ENCODE measurements around the gene NOP56.

Gene NOP56, protein sequence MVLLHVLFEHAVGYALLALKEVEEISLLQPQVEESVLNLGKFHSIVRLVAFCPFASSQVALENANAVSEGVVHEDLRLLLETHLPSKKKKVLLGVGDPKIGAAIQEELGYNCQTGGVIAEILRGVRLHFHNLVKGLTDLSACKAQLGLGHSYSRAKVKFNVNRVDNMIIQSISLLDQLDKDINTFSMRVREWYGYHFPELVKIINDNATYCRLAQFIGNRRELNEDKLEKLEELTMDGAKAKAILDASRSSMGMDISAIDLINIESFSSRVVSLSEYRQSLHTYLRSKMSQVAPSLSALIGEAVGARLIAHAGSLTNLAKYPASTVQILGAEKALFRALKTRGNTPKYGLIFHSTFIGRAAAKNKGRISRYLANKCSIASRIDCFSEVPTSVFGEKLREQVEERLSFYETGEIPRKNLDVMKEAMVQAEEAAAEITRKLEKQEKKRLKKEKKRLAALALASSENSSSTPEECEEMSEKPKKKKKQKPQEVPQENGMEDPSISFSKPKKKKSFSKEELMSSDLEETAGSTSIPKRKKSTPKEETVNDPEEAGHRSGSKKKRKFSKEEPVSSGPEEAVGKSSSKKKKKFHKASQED

DNA sequence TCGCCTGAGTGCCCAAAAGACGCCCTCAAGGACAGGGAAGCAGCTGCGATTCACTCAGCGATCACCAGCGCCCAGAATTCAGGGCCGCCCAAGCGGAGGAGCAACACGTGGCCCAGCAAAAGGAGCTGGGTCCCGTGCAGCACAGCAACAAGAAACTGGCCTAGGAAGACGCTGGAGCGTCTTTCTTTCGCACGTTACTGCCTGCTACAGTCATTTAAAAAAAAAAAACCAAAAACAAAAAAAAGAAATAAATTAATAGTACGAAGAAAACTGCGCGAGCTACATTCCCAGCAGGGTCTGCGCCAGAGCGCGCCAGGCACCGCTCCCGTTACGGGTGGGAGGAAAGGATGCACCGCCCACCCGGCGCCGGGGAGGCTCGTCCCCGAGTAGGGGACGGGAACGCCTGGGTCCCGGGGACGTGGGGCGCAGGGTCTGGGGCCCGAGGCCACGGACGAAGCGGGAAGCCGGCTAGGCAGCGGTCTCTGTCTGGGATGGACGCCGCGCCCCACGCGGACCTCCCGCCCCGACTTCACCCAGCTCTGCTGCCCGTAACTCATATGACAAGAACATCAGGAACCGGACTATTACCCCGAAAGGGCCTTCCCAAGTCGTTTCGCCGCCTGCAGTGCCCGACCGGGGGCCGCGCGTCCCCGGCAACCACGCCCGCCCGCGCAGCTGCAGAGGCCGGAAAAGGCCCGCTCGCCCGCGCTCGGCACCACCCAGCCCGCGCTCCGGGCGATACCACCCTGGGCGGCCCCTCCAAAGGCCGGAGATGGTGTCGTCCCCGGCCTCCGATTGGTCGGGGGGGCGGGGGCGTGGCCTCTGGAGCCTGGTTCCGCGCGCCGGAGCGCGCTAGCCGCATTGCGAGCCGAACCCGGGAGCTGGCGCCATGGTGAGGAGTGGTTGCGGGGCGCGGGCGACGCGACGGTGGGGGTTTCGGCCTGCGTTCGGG lies at the start of gene NOP56:
TSS of gene NOP56 (plus strand) at position 861 of the 952 bp plus-strand sequence. CDS start at position 890, 29 bp downstream.
- peak; percentile 68 for DNase-seq (ENCODE audit: low read depth)
- peak within 1 kb of the TSS; percentile 87 for H3K4me3 ChIP-seq (ENCODE audit: low read depth, low read length)

DNA sequence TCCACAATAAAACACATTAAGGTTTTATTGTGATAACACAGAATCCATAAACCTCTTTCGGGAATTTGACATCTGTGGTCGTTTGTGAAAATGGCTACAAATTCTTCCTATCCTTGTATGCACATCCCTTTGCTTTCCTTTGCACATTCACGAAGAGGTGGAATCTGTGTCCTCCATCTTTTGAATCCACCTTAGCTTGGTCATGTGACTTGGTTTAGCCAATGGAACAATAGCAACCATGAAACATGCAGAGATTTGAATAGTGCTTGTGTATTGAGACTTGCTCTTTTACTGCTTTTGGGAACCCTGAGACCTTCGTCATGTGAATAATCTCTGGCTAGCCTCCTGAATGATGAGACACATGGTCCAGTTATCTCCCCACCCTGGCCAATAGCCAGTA lies 49.7 kb upstream of the NOP56 start:
- no peak overlapping the region for H3K4me3 ChIP-seq (ENCODE audit: low read depth, low read length)
- no peak for DNase-seq (ENCODE audit: low read depth)

DNA sequence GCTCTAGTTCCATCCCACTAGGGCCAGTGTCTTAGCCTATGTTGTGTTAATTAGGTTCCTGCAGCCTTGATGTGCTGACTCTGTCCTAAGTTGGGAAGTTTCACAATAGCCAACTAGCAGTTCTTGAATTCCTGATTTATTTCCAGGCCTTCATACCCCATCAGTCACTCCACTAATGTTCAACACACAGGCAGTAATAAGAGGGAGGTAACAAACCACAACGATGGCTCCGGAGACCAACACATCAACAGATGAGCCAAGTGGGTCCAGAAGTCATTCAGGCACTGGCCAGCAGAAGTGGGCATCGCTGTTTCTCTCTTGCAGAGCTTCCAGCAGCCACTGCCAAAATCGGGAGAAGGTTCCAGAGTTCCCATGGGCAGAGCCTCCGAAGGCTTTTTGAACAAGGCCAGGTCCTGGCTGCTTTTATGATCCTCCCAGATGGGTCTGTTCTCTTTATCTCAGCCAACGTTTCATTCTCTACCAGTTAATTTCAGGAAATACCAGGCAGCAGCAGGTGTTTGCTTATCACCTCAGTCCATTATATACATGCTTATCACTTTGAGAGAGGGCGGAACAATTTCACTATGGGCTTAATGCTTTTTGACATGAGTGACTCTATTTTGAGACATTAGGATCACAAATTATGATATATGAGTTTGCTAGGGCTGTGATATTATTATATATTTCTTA lies 48.5 kb upstream of the NOP56 start:
- no peak for DNase-seq (ENCODE audit: low read depth)
- no peak overlapping the region for H3K4me3 ChIP-seq (ENCODE audit: low read depth, low read length)

DNA sequence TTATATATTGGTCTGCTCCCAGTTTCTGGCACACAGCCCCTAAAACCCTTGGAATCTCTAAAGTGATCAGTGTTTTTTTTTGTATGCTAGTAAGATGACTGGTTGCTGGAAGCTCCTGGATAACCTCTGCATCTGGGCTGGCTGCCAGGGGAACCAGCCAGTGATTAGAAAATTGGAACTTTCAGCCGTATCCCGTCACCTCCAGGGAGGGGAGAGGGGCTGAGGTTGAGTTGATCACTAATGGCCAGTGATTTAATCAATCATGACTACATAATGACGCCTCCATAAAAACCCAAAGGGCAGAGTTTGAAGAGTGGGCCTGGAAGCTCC lies 48.0 kb upstream of the NOP56 start:
- H3K4me3 ChIP-seq (ENCODE audit: low read depth, low read length) = no peak overlapping the region
- no peak for DNase-seq (ENCODE audit: low read depth)

DNA sequence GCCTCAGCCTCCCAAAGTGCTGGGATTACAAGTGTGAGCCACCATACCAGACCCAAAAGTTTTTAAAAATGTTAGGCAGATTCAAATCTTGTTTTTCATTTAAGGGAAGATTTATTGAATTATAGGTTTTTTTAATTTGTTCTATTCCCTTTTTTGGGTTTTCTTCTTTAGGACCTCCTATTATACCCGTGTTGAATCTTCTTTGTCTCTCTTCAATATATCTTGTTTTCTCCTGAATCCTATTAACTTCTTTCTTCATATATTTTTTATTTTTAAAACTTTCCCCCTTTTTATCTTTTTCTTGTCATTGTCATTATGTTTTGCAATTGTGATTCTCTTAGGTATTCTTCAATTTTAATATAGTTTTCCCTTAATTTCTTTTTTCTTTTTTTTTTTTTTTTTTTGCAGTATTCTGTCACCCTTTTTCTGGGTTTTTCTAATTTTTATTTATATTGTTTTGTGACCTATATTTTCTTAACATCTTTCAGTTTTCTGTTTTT lies 45.9 kb upstream of the NOP56 start:
- no peak overlapping the region for H3K4me3 ChIP-seq (ENCODE audit: low read depth, low read length)
- DNase-seq (ENCODE audit: low read depth) = no peak

DNA sequence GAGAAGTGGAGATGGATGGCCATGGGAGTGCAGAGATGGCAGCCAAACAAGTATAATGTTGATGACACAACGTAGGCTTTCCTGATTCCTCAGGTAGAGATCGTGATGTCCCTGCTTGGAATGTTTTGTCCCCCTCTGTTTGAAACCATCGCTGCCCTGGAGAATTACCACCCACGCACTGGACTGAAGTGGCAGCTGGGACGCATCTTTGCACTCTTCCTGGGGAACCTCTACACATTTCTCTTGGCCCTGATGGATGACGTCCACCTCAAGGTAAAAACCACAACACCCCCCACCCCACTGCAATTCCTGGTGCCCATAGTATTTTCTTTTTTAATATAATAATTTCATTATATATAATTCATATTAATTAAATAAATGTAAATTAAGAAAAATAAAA lies 42.1 kb upstream of the NOP56 start:
- DNase-seq (ENCODE audit: low read depth) = no peak
- H3K4me3 ChIP-seq (ENCODE audit: low read depth, low read length) = no peak overlapping the region

DNA sequence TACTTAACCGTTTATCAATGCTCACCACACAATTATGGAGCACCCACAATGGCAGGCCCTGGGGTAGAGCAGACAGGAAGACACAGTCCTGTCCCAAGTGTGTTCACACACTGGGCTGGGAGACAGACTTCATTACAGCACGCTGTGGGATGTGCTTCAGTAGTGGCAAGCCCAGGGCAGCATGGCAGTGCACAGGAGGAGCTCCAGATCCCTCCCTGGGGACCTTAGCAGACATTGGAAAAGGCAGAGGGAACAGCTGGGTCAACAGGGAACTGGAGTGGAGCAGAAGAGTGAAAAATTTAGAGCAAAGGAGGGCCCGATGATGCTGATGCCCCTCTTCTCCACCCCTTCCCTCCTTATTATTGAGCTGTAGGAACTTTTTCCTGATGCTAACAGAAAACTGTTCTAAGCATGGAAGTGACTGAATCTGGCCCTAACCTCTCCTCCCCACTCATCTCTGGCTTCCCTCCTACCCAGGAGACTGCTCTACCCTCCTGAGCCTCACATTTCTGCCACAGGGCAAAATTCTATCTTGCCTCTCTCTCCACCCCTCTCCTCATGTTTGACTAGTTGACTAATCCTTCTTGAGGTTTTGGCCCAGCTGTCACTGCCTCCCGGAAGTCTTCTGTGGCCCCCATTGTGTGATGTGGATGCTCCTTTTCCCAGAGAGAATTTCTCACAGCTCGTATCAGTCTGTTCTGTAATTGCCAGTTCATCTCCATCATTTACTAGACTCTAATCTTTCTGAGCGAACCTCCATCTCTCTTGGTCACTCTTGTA lies 41.3 kb upstream of the NOP56 start:
- no peak overlapping the region for H3K4me3 ChIP-seq (ENCODE audit: low read depth, low read length)
- no peak for DNase-seq (ENCODE audit: low read depth)

DNA sequence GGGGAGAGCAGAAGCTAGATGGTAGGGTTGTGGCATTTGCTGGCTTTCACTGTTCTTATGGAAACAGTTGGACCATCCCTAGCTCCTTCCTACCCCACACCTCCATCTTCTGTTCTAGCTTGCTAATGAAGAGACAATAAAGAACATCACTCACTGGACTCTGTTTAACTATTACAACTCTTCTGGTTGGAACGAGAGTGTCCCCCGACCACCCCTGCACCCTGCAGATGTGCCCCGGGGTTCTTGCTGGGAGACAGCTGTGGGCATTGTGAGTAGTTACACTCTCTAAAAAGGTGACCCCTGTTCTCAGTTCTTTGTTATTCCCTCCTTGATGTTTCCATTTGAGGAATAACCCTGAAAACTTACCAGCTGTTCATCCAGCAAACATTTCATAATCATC lies 40.4 kb upstream of the NOP56 start:
- no peak overlapping the region for H3K4me3 ChIP-seq (ENCODE audit: low read depth, low read length)
- no peak for DNase-seq (ENCODE audit: low read depth)

DNA sequence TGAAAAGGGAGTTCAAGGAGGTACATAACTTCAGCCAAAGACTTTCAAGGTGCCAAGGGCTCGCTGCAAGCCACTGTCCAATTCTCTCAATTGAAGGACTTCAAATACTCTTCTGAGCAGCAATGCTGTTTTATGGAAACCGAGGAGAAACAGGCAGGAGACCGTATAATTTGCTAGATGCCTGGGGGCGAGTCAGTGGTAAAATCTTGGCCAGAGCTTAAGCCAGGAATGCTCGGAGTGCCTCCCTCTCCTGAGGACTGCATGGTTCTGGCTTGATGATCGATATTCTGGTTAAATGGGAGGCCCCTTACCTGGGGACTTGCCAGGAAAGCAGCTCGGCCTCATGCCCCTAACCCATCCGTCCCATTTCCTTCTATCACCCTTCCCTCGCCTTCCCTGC lies 35.8 kb upstream of the NOP56 start:
- no peak for DNase-seq (ENCODE audit: low read depth)
- no peak overlapping the region for H3K4me3 ChIP-seq (ENCODE audit: low read depth, low read length)

DNA sequence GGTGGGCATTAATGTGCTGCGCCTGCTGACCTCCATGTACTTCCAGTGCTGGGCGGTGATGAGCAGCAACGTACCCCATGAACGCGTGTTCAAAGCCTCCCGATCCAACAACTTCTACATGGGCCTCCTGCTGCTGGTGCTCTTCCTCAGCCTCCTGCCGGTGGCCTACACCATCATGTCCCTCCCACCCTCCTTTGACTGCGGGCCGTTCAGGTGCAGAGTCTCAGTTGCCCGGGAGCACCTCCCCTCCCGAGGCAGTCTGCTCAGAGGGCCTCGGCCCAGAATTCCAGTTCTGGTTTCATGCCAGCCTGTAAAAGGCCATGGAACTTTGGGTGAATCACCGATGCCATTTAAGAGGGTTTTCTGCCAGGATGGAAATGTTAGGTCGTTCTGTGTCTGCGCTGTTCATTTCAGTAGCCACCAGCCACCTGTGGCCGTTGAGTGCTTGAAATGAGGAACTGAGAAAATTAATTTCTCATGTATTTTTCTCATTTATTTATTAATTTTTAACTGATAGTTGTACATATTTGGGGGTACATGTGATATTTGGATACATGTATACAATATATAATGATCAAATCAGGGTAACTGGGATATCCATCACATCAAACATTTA lies 35.2 kb upstream of the NOP56 start:
- DNase-seq (ENCODE audit: low read depth) = no peak
- H3K4me3 ChIP-seq (ENCODE audit: low read depth, low read length) = no peak overlapping the region

DNA sequence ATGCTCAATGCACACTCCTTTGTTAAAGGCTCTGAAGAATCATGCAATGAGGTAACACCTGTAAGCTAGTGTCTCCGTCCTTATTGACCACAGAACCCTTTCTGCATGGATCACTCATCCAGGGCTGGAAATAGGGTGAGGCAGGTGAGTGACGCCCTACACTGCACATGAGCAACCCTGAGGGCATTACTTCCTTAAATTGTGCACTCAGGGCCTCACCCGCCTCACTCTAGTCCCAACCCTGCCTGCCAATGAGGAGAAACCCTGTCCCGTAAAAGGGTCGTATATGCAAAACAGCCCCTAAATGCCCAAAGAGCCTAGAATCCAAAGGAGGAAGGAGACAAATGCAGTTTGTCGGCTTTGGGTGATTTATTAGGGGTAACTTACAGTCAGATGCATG lies 33.6 kb upstream of the NOP56 start:
- DNase-seq (ENCODE audit: low read depth) = no peak
- no peak overlapping the region for H3K4me3 ChIP-seq (ENCODE audit: low read depth, low read length)

DNA sequence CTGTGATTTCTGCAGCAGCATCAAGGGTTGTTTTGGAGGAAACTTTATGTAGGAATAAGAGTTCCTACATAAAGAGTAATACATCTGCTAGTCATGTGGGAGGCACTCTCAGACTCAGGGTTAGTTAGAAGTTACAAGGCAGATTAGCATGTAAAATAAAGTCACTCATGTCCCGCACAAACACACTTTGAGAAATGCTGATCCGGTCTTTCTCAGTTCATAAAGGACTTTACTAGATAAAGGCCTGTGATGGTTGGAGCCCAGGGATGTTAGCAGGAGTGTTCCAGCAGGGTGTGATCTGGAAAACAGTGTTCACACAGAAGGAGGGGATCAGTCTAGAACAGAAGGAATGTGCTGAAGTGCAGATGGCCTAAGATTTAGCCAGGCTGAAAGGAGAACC lies 33.1 kb upstream of the NOP56 start:
- no peak overlapping the region for H3K4me3 ChIP-seq (ENCODE audit: low read depth, low read length)
- DNase-seq (ENCODE audit: low read depth) = no peak

DNA sequence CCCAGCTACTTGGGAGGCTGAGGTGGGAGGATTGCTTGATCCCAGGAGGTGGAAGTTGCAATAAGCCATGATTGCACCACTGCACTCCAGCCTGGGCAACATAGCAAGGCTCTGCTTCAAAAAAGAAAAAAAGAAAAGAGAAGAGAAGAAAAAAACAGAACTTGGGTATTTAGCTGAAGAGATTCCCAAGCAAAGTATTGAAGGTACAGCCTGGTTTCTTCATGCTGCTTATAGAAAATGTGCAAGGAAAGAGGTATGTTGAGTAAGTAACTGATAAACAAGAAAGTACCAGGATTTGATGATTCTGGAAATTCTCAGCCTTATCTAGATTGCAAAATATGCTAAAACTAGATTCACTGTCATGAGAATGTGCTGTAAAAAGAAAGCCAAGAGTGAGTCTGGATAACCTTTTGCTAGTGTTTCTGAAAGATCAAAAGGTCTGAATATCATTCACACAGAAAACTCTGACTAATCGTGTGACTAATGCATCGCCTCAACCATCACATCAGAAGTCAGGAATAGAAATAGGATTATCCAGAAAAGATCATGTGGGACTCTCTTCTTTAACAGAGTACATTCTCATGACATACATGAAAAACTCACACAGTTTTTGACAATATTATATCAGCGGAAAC lies 32.4 kb upstream of the NOP56 start:
- no peak for DNase-seq (ENCODE audit: low read depth)
- no peak overlapping the region for H3K4me3 ChIP-seq (ENCODE audit: low read depth, low read length)

DNA sequence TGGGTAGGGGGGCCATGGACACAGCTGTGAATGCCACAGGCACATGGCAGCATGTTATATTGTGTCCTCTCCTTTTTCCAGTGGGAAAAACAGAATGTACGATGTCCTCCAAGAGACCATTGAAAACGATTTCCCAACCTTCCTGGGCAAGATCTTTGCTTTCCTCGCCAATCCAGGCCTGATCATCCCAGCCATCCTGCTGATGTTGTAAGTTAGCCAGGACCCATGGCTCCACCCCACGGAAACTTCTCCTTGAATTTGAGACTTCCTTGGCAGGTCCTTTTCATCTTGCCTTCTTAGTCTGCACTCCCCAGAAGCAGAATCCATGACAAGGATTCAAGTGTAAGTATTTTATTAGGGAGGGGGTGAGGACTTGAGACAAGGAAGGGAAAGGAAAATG lies 28.2 kb upstream of the NOP56 start:
- H3K4me3 ChIP-seq (ENCODE audit: low read depth, low read length) = no peak overlapping the region
- DNase-seq (ENCODE audit: low read depth) = no peak

DNA sequence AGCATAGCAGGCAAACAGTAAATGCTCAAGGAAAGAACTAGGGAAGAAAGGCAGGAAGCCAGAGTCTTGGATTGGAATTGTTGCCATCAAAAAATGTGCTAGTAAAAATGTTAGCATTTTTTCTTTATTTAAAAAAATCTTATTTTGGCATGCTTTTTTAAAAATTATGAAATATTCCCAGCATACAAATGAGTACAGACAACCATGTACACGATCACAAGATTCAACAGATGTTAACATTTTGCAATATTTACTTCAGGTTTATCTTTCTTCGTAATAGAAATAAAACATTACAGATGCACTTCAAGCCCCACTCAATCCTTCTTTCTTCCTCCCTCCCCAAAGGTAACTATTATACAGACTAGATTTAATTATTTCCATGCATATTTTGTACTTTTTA lies 27.4 kb upstream of the NOP56 start:
- H3K4me3 ChIP-seq (ENCODE audit: low read depth, low read length) = no peak overlapping the region
- DNase-seq (ENCODE audit: low read depth) = no peak

DNA sequence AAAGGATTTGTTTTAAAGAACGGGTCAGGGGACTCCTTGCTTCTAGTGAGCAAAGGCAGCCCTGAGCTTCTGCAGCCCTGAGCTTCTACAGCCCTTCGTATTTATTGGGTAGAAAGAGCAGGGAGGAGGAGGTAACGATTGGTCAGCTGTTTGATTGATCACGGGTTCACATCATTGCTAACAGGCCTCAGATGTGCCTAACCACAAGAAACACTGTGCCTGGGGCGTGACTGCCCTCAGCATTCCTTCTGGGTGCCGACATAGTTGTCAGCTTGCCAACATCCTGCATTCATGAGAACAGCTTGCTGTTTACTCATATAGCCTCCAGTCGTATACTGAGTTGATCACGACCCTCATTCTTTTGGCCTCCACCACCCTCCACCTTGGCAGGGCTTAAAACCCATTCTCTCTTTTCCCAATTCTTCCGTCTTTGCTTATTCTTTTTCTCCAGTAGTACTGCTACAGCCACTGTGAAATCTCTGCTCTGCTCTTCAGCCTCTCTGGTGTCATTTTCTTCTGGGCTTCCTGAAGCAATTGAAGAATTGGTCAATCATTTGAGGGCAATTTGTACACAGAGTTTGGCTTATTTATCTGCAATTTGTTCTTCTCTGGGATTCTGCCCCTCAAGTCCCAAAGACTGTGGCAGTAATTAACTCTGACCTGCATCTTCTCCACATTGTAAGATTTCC lies 25.4 kb upstream of the NOP56 start:
- peak; percentile 7 for DNase-seq (ENCODE audit: low read depth)
- H3K4me3 ChIP-seq (ENCODE audit: low read depth, low read length) = no peak overlapping the region

DNA sequence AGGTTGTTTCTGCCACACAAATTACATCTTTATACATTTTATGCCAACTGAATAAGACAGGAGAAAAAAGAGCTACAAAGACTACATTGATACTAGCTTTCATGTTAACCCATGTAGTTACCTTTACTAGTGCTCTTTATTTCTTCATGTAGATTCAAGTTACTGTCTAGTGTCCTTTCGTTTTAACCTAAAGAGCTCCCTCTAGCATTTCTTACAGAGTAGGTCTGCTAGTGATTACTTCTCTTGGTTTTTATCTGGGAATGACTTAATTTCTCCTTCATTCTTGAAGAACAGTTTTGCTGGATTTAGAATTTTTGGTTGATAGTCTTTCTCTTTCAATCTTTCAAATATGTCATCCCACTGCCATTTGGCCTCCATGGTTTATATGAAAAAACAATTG lies 21.2 kb upstream of the NOP56 start:
- no peak overlapping the region for H3K4me3 ChIP-seq (ENCODE audit: low read depth, low read length)
- no peak for DNase-seq (ENCODE audit: low read depth)

DNA sequence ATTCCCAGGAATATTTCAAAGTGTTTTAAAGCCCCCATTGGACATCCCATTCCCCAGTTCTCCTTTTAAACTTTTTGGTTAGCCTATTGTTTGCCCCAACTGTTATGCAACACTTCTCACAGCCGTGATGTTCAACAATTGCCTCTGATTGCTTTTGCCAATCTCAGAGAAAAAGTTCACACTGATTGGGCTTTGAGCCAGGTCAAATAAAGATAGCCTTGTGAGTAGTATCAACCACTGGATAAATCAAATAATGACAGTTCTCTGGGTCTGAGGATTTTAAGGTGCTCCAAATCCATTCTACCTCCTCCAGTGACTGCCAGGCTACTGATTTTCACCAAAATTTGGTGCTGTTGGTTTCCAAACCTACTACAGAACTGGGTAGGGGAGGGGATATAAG lies 19.1 kb upstream of the NOP56 start:
- H3K4me3 ChIP-seq (ENCODE audit: low read depth, low read length) = no peak overlapping the region
- no peak for DNase-seq (ENCODE audit: low read depth)
